ENCODE measurements around the gene RIMBP2.

- TF ChIP-seq POLR2A (IDR thresholded peaks at IDR 0.05) (no peak), CTCF (IDR thresholded peaks at IDR 0.05) (no peak)
These were observed 12.2 kb downstream of the RIMBP2 start for GRCh38 chr12:130703733-130704375.

Data from tibial nerve (tissue), 3 donors.